Medulla oblongata (tissue), 1 donor: ENCODE results near the gene MGRN1.

Experiments
- DNase-seq: peaks from one replicate; pipeline ENCODE4 v3.0.0-alpha.2; 2015; ENCODE audit errors: extremely low spot score

MGRN1 gene

GRCh38 chr16:4686497-4687210 lies 62.0 kb downstream of the MGRN1 start:
- no peak for DNase-seq

- no peak for DNase-seq
These were observed 62.8 kb downstream of the MGRN1 start for GRCh38 chr16:4687416-4687815.

- DNase-seq, result no peak
These were observed 63.5 kb downstream of the MGRN1 start for GRCh38 chr16:4687946-4688673.

GRCh38 chr16:4688674-4689045 lies 64.0 kb downstream of the MGRN1 start:
- no peak for DNase-seq

DNA sequence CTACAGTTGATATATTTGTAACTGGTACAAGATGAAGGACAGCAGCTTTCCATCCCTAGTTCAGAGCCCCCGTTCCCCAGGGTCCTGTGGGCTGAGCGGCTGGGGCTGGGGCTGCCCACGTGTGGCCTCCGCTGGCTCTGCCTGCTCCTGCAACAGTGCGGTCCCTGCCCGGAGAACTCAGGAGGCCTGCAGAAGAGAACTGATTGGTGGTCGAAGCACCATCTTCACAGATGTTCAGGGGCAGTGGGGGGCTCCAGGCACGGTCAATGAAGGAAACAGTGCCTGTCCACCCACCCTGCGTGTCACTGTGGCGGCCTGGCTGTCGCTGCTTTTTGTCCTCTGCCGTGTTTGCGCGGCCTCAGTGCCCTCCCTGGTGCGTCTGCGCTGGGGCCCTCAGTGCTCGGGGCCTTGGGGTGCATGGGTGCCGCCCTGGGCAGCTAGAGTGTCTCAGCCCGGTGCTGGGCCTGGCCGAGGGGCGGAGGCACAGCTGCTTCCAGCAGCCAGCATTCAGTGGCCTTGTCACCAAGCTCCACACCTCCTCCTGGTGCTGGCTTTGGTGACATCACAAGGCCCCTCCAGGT lies 64.6 kb downstream of the MGRN1 start:
- no peak for DNase-seq

DNA sequence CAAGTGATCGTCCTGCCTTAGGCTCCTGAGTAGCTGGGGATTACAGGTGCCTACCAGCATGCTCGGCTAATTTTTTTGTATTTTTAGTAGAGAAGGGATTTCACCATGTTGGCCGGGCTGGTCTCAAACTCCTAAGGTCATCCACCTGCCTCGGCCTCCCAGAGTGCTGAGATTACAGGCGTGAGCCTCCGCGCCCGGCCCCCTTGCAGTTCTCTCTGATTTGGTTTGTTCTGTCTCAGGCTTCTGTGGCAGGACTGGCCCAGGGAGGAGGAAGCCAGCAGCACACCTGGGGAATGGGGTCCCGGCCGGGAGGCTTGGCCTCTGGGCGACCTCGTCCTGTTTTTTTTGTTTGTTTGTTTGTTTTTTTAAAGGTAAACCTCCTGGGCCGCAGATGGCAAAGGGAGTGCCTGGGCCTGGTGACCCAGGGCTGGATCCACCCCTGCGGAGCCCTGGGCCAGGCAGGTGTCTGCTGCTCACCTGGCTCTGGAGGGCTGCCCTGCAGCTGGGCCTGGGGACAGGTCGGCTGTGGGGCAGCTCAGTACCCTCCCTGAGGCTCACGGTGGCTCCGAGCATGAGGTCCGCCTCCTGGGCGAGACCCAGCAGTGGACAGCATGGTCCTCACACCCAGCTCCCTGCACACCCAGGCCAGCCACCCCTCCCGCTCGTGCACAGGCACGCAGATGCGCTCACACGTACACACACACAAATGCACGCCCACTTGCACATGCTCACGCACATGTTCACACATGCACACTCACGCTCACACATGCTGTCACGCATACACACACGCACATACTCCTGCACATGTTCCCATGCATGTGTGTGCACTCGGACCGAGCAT lies 65.5 kb downstream of the MGRN1 start:
- no peak for DNase-seq

DNA sequence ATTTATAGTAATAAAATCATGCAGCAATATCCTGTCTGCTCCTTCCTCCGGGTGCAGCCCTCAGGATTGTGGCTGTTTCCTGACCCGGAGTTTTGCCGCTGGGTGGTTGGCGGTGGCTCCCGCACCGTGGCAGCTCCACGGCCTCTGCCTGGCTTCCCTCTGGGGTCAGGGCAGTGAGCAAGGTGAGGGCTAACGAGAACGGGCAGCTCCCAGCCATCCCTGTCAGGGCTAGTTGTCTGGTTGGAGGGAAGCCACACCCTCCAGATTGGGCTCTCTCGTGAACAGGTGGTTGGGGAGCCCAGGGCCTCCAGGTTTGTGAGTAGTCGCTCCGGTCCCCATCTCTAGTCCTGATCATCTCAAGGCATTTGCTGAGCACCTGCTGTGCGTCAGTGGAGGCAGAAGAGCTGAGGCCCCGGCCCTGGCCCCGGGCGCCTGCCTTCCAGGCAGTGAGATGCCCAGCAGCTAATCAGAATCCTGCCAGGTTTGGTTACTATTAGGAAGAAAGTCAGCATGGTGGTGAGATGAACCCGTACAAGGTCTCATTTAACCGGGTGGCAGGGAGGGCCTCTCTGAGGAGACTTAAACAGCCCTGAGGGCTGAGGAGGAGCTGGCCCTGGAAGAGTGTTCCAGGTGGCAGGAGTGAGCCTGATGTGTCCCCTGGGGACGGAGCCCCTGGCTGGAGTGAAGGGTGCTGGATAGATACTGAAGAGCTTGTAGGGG lies 66.5 kb downstream of the MGRN1 start:
- no peak for DNase-seq

DNA sequence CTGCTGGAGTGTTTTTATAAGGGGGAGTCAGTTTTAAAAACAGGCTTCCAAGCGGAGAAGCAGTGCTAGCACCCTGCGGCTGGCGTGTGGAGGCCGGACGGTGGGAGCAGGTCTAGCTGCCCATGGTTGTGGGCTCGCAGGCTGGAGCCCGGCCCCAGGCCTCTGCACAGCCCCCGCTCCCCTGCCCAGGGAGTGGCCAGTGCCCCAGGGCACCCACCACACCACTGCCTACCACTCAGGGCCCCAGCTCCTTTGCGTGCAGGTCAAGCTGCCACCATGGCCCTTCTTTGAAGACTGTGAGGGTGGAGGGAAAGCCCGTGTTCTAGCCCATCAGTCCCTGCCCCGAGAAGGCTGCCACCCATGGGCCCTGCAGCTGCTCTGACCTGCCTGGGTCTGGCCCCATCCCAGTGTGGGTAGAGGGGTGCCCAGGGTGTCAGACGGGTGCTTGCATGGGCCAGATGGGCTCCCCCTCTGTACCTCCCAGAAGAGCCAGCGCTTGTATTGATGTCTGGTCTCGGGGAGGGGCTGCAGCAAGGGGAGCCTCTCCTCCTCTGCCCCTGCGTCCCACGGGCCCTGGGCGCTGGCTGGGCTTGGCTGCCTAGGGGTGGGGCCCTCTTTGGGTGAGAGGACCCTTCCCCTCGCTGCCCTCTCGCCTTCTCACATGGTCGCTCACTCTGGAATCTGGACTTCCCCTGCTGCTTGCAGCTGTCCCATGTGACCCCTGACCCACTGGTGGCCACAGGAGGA lies 67.2 kb downstream of the MGRN1 start:
- DNase-seq, result no peak

- DNase-seq, result no peak
These were observed 68.1 kb downstream of the MGRN1 start for GRCh38 chr16:4692460-4693295.

GRCh38 chr16:4693296-4693955 lies 68.8 kb downstream of the MGRN1 start, which contains the start of gene NUDT16L1:
NUDT16L1 (plus strand) TSS chr16:4693562; CDS start chr16:4693727, 165 bp downstream.
- peak; percentile 97 for DNase-seq

- DNase-seq, result no peak
These were observed 69.5 kb downstream of the MGRN1 start for GRCh38 chr16:4693956-4694641.

GRCh38 chr16:4694642-4695451 lies 70.2 kb downstream of the MGRN1 start:
- DNase-seq, result peak; percentile 51

DNA sequence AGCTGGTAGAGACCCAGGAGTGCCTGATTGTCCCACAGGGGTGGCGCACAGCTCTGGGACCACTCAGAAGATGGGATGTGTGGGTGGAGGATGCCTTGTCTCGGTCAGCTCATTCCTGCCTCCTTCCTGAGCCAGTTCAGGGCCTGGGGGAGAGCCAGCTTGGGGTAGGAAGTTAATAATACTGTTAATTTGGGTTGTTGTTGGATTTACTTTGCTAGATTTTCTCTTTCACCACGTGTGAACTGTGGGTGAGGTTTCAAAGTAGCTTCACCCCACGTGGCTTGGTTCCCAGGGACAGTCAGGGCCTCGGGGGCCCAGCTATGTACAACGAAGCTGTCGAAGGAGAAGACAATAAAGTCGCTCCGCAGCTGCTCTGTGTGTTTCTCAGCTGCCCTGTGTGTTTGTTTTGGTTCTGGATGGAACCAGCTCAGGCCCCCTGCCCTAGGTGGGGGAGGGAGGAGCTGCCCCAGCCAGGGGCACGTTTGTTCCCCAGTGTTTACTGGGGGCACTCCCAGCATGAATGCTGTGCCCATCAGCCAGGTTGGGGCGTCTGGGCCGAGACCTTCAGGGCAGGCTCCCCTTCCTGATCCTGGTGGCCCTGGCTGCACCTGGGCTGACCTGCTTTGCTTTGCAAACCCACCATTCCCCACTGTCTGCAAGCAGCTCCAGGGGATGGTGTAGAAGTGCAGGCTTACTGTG lies 71.0 kb downstream of the MGRN1 start:
- no peak for DNase-seq

DNA sequence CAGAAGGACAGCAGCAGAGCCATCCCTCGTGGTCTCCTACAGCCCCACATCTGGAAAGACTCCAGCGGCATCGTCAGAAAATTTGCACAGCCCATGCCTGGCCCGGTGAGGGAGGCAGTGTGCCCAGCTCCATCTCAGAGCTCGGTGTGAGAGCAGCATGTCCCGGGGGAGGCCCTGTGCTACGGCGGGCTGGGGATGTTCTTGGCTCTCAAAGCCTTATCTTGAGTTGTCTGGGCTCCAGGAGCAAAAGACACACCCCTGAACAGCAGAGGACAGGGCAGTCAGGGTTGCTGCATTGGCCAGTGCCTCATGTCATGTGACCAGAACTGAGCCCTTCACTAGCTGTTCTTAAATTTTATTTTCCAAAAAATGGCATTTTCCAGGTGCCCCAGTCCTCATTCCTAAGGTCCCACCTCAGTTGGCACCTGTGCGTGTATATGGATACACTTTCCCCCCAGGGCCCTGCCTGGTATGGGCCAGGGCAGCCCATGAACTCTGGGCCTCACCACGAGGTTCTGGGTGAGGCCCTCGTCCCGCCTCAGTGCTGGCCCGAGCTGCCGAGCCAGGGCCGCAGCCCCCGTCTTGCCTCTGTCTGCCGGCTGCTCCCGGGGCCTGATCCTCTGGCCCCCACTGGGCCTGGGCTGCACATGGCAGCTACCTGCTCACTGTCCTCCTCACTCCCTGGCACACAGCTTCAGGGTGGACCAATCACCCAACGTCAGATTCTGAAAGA lies 71.7 kb downstream of the MGRN1 start:
- DNase-seq, result no peak

- no peak for DNase-seq
These were observed 72.5 kb downstream of the MGRN1 start for GRCh38 chr16:4696905-4697847.
